Chondrocyte (in vitro differentiated cells): ENCODE measurements around the gene CCL14. TPM values are rescaled to one million over a fixed set of nuclear protein-coding genes. Genes with fewer than 3 reads are reported as not detected.
A peak's percentile ranks its signal among the peaks of the same experiment; 100 is the strongest.

Experiments
- DNase-seq: peaks from one replicate; pipeline ENCODE4 v3.0.0; 2021; ENCODE audit warnings: mixed read lengths, low spot score
- H3K27ac Mint-ChIP-seq: one replicate; pipeline ENCODE4 v1.8.0; 2021; ENCODE audit warnings: mild to moderate bottlenecking, moderate library complexity, mixed read lengths; ENCODE audit not compliant: unreplicated experiment
- H3K27me3 Mint-ChIP-seq: 2 replicates; pipeline ENCODE4 v1.8.0; 2021; ENCODE audit warnings: low read depth, mixed read lengths
- H3K36me3 Mint-ChIP-seq: 2 replicates; pipeline ENCODE4 v1.8.0; 2021; ENCODE audit warnings: low read depth, mixed read lengths
- H3K4me1 Mint-ChIP-seq: 2 replicates; pipeline ENCODE4 v1.8.0; 2021; ENCODE audit warnings: low read depth, mild to moderate bottlenecking, mixed read lengths
- H3K4me3 Mint-ChIP-seq: one replicate; pipeline ENCODE4 v1.8.0; 2021; ENCODE audit warnings: mild to moderate bottlenecking, moderate library complexity, mixed read lengths; ENCODE audit not compliant: unreplicated experiment
- H3K9me3 Mint-ChIP-seq: 2 replicates; pipeline ENCODE4 v1.8.0; 2021; ENCODE audit warnings: low read depth, mixed read lengths
- CTCF ChIP-seq: fragments of 200-600 bp; sonication (generic); IDR thresholded peaks from 2 replicates; pipeline ENCODE4 v1.5.0; 2021; ENCODE audit warnings: antibody characterized with exemption, mild to moderate bottlenecking, moderate library complexity
- total RNA-seq: library from RNA; stranded (reverse); gene quantifications from 3 replicates; pipeline ENCODE4 v1.2.1, GENCODE V29; 2021

The CCL14 gene
- total RNA-seq, 1 donor from 2014 or later: not detected

- no peaks in the 10 kb centered on the region for H3K36me3 Mint-ChIP-seq
- peaks cover 12% of the 10 kb centered on the region for H3K9me3 Mint-ChIP-seq
- H3K4me3 Mint-ChIP-seq: no peak overlapping the region
- no peak for DNase-seq
- H3K4me1 Mint-ChIP-seq: no peaks in the 10 kb centered on the region
- H3K27ac Mint-ChIP-seq: no peak overlapping the region
- peaks cover 16% of the 10 kb centered on the region for H3K27me3 Mint-ChIP-seq
- TF ChIP-seq CTCF: no peak
These were observed 24.7 kb upstream of the CCL14 start for GRCh38 chr17:36011201-36011600.

- DNase-seq: no peak
- Mint-ChIP-seq H3K4me1 (no peaks in the 10 kb centered on the region), H3K27ac (no peak overlapping the region), H3K9me3 (peaks cover 12% of the 10 kb centered on the region), H3K27me3 (peaks cover 20% of the 10 kb centered on the region), H3K36me3 (no peaks in the 10 kb centered on the region), H3K4me3 (no peak overlapping the region)
- peak; percentile 61 for TF ChIP-seq CTCF
These were observed 22.6 kb upstream of the CCL14 start for GRCh38 chr17:36008998-36009665.

GRCh38 chr17:36004594-36005108 lies 18.1 kb upstream of the CCL14 start:
- TF ChIP-seq CTCF: no peak
- no peak for DNase-seq
- Mint-ChIP-seq H3K4me1 (no peaks in the 10 kb centered on the region), H3K4me3 (no peak overlapping the region), H3K36me3 (no peaks in the 10 kb centered on the region), H3K27ac (no peak overlapping the region), H3K9me3 (peaks cover 6% of the 10 kb centered on the region), H3K27me3 (peaks cover 15% of the 10 kb centered on the region)

- H3K36me3 Mint-ChIP-seq: no peaks in the 10 kb centered on the region
- H3K27ac Mint-ChIP-seq: no peak overlapping the region
These were observed 16.1 kb upstream of the CCL14 start for GRCh38 chr17:36002631-36003030.

More at GRCh38 chr17:36002631-36003030, 16.1 kb upstream of the CCL14 start:
- H3K27me3 Mint-ChIP-seq: peaks cover 22% of the 10 kb centered on the region
- no peak overlapping the region for H3K4me3 Mint-ChIP-seq
- H3K9me3 Mint-ChIP-seq: no peaks in the 10 kb centered on the region
- no peaks in the 10 kb centered on the region for H3K4me1 Mint-ChIP-seq
- TF ChIP-seq CTCF: no peak
- no peak for DNase-seq
